DOHH2 (cell line): ENCODE results near the gene PPFIBP1.

ENCODE experiments used
- EZH2phosphoT487 ChIP-seq: fragments of 200-600 bp; sonication (generic); IDR thresholded peaks from 2 replicates; pipeline ENCODE4 v1.6.1; 2017; ENCODE audit warnings: borderline replicate concordance, mild to moderate bottlenecking, antibody characterized with exemption, low read length, moderate library complexity, mixed read lengths
- TF ChIP-seq, protein P1 (sequence below): fragments of 200-600 bp; sonication (generic); IDR thresholded peaks from one replicate; pipeline ENCODE4 v1.5.1; 2014; ENCODE audit warnings: antibody characterized with exemption, mild to moderate bottlenecking, low read depth, low read length; ENCODE audit not compliant: poor library complexity, severe bottlenecking

DNA sequence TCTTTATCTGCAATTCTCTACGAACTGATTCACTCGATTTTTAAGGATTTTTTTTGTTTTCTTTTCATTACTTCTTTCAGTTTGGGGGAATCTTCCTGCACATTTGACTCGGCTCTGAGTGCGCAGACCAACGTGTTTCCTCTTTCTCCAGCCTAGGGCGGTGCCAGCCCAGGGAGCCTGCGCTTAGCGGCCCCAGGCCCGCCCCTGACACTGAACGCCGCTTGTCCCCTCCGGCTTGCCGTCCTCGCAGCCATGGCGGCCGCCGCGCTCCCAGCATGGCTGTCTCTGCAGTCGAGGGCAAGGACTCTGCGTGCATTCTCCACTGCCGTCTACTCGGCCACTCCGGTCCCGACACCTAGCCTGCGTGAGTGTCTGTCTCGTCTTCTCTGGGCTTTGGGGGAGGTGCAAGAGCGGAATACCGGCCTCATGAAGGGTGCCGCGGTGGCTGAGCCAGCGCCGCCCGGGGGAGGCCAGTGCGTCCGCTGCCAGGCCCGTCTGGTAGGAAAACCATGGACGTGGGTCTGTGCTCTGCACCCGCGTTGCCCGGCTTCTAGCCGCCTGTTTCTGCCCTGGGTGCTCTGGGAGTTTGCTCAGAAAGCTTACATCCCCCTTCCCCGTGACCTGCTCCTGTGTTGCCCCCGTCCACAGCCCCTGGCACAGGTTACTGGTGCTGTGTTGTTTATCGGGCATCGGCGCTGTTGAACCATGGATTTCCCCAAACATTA lies 186.7 kb downstream of the PPFIBP1 start, which contains the start of gene MRPS35:
- TF ChIP-seq, protein P1, sequence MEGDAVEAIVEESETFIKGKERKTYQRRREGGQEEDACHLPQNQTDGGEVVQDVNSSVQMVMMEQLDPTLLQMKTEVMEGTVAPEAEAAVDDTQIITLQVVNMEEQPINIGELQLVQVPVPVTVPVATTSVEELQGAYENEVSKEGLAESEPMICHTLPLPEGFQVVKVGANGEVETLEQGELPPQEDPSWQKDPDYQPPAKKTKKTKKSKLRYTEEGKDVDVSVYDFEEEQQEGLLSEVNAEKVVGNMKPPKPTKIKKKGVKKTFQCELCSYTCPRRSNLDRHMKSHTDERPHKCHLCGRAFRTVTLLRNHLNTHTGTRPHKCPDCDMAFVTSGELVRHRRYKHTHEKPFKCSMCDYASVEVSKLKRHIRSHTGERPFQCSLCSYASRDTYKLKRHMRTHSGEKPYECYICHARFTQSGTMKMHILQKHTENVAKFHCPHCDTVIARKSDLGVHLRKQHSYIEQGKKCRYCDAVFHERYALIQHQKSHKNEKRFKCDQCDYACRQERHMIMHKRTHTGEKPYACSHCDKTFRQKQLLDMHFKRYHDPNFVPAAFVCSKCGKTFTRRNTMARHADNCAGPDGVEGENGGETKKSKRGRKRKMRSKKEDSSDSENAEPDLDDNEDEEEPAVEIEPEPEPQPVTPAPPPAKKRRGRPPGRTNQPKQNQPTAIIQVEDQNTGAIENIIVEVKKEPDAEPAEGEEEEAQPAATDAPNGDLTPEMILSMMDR = no peak
- no peak for TF ChIP-seq EZH2phosphoT487
